Stimulated activated CD8-positive, alpha-beta memory T cell treated with anti-CD3 and anti-CD28 coated beads, Interleukin-7, amount 100 ng/mL, for 48 hours (primary cell): ENCODE data around the gene AQP7.
"Not testable (repeated sequence)": the region's sequence is repeated elsewhere in the genome, so short reads cannot be mapped to it uniquely, and the experiment has no call there.

Source experiments
- DNase-seq, 2 donors: peaks; one replicate each; pipeline ENCODE4 v3.0.0-alpha.2; 2020; ENCODE audit warnings: low read depth in 1 of 2; ENCODE audit errors: extremely low read depth in 1 of 2

AQP7 gene

DNA sequence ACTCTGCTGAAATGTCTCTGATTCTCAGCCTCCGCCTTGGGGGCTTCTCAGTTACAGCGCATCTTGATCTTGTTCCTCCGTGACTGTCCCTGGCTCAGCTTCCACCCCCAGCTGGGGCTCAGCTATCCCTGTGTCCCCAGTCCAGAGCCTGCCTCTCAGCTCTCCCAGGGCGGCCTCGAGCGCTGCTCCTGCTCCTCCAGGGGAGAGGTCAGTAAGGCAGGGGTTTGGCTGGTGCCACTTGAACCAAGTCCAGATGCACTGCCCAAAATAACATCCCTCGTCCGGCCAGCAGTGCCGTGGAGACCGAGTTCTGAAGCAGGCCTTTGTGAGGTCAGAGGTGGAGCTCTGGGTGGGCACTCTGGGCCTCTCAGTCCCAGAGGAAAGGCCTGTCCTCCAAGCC is at the start of gene AQP7:
Gene AQP7, minus strand, starts transcription at position 198 of the 400 bp plus-strand sequence. CDS start 1,306 bp downstream, outside the sequence.
- DNase-seq = not testable (repeated sequence)

DNA sequence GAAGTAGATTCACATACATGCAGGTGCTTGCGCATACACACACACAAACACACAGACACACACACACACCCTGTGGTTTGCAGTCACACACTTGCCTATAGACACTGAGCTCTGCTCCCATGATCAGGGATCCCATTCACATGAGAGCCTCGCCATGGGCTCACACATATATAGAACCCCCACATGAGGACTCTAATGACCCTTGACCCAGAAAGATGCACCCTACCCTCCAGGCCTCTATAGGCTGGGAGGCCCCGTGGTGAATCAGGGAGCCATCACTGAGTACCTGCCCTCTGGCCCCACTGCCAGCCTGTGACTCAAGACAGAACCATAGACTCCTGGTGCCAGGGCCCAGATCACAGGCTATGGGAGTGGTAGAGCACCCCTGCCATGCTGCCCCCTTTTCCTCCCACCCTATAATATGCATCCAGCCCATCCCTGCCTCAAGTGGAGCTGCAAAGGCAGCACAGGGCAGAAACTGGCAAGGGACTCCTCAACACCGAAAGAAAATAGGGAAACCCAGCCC is 48.3 kb upstream of the AQP7 start:
- DNase-seq = no peak

DNA sequence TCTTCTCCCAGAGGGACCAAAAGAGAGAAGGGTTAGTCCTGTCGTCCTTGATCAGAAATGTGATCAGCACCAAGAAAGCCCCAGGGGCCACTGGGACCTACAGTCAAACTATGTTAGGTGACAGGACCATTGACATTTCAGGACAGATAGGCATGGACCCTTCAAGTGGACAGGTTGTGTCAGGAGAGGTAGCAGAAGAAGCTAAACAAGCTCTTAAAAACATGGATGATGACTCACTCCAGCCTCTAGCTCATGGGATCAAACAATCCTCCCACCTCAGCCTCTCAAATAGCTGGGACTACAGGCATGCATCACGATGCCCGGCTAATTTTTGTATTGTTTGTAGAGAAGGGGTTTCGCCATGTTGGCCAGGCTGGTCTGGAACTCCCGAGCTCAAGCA is 47.3 kb upstream of the AQP7 start:
- DNase-seq = no peak

DNA sequence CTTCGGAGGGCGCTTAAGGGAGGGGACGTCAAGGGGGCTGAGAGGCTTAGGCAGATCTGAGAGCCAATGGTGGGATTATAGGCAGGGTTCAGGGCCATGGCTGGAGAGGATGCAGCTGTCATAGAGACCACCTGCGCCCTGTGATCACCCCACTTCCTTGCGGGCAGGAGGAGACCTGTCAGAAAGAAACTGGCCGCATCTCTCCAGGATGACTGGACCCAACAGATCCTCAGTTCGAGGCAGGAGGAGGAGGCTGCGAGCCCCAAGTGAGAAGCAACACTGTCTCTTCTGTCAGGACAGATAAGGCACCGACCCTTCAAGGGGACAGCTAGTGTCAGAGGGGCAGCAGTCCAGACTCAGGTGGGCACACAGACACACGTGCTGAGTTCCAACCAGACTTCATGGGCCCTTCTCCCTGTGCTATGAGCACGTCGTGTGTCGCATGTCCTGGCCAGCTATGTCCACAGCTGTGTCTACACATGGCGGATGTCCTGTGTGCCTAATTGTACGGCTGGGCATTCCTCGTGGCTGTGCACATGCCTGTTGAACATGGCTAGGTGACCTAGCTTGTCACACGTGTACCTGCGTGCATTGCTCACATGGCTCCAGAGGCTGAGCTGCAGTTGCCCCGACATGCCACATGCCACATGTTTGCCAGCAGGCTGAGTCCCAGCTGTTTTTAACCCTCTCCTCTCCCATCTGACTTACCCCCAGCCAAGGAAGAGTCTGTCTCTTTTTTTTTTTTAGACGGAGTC is 45.6 kb upstream of the AQP7 start:
- no peak for DNase-seq

DNA sequence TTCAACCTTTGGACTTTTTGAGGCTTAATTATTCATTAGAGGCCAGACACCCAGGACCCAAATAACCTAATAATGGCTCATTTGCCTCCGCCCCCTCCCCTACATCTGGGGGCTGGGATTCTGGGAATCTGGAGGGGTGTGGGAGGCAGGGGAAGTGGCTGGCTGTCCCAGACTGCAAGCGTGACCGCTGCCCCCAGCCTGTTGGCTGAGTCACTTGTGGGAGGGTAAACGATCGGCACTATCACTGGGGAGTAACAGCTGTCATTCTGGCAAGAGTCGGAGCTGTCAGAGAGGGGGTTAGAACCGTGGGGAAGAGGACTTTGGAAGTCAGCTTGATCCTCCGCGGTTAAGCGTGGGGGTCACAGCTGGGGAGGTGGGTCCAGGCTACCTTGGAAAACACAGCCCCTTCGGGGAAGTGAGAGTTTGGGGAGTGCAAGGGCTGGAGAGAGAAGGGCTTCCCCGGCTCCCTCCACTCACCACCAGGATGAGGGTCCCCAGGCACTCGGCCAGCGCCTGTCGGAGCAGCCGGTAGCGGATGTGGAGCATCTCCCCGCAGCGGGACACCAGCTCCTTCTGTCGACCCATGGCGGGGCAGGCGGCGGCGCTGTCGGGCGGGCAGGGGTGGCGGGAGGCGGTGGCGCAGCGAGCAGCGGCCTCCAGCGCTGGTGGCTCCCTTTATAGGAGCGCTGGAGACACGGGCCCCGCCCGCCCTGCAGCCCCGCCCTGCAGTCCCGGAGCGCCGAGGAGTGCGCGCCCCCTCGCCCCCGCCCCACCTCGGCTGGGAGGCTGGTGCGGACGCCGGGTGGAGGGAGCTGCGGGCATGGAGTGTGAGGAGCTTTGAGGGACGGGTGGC is 44.8 kb upstream of the AQP7 start, which contains the start of gene AQP3:
Gene AQP3, minus strand, starts transcription at position 648 of the 853 bp plus-strand sequence. Its CDS starts 63 bp downstream, at position 585.
- DNase-seq = peak in 1 of 2 donors; percentile 64

DNA sequence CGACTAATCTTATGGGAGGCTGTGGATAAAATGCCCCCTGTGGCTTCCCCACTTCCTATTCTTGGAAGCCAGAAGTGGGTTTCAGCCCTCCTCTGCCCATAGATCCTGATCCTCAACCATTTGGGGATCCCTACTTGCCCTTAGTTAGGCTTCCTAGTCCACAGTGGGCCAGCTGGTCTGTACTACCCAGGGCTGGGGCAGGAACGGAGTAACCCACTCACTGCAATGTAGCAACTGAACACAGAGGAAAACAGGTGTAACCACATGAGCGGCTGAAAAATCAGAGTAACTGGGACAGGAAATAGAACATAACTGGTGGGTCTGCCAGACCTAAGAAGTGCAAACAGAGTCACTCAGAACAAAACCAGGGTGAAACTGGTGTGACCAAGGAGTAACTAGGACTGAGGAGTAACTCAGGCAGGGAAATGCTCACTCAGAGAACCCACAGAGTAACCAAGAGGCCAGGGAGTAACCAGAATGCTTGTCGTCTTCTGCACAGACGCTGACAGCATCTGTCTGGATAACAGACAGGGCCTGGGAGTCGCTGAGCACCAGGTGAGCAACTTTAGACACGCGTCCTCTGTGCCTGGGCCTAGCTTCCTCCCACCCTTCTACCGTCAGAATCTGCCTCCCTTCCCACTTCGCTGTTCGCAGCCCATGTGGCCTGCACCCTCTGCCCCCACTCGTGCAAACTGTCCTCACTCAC is 44.0 kb upstream of the AQP7 start:
- DNase-seq = peak; percentile 27 to 74

DNA sequence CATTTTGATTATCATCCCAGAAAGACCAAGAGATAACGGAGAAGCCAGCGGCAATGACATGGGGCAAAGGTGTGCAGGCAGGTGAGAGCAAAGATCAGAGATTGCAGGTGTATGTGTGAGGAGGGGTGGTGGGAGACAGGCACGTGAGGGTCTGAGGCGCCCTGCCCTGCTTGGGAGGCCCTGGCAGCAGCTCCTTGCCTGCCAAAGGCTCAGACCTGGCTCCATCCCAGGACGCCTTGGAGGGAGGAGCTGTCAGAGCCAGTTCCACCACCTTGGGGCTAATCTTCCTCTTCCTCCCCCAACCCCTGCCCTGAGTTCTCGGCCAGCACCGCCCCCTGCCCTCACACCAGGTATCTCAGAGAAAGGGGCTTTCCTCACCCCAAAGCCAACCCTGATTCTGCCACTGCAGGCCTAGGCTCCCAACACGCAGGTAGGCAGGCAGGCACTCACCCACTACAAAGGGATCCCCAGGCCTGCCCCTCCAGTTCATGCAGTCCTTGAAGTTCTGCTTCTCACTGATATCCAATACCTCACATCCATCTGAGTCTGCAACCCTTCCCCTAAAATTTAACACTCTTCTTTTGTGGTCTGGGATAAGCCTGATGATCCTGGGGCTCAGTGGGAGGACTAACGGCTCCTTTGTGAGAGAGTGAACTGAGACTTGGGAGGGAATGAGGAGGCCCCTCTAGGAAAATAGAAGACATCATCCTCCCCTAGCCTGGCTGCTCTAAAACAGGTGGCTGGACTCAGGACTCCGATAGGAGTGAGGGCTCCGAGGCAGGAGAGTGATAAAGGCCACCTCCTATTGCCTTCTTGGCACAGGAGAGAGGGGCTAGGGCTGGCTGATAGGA is 43.2 kb upstream of the AQP7 start:
- no peak for DNase-seq

DNA sequence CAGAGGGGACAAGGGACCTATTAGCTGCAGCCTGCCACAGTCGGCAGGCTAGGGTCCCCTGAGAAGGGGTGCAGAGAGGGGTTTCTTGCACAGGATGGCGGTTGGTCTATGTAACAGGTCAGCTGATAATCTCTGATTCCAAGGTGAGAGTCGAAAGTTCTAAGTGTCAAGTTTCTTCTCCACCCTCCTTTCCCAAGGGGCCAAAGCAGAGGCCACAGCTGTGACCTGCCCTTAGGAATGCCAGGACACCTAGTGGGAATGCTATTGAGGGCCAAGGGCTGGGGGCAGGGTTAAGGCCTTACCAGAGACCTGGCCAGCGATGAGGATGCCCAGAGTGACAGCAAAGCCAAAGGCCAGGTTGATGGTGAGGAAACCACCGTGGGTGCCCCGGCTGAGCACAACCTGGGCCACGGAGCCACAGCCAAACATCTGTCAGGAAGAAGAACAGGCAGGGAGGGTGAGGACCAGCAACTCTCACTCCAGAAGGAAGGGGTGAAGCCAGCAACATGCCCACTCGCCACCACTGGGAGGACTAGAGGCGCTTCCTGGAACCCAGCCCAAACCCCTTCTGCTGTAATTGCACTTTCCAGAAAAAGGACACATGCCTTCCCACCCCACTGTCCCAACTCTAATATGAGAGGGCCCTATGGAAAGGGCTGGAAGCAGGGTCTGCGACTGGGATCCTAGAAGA is 41.2 kb upstream of the AQP7 start:
- no peak for DNase-seq

DNA sequence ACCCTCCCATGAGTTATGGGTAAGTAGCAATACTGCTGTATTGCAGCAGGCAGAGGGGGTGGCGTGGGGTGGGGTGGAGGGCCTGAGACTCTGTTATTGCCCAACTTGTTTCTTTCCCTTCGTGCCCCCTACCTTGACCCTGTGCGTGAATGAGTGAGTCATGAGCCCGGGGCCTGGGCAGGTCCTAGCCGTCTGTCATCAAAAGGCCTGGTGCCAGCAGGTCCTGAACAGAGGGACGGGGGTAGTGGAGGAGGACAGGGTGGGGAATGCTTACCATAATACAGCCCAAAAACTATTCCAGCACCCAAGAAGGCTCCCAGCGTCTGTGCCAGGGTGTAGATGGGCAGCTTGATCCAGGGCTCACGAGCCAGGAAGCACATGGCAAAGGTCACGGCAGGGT is 40.7 kb upstream of the AQP7 start:
- no peak for DNase-seq

DNA sequence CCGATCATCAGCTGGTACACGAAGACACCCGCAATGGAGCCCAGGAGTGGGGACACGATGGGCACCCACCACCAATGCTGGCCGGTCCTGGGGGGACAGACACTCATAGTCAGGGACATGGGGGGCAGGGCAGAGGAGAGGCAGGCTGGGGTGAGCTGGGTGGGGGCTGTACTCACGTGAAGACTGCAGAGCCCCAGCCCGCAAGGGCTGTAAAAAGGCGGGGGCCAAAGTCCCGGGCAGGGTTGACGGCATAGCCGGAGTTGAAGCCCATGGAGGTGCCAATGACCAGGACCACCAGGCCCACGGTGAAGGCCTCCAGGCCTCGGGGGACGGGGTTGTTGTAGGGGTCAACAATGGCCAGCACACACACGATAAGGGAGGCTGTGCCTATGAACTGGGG is 39.8 kb upstream of the AQP7 start:
- DNase-seq = no peak

DNA sequence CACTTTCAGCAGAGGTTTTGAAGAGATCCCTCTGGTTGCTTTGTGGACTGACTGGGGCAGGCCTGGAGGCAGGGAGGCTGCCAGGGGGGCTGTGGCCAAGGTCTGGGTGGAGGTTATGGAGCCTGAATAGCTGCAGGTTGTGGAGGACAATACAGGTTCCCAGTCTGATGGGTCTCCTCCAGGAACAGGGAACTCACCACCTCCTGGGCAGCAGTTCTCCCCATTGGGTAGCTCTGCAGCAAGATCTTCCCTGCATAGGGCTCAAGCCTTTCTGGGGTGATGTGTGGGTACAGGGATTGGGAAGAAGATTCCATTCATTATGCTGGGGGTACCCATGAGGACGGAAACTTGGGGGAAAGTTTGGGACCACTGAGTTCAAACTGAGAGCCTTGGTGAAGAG is 38.2 kb upstream of the AQP7 start:
- no peak for DNase-seq

DNA sequence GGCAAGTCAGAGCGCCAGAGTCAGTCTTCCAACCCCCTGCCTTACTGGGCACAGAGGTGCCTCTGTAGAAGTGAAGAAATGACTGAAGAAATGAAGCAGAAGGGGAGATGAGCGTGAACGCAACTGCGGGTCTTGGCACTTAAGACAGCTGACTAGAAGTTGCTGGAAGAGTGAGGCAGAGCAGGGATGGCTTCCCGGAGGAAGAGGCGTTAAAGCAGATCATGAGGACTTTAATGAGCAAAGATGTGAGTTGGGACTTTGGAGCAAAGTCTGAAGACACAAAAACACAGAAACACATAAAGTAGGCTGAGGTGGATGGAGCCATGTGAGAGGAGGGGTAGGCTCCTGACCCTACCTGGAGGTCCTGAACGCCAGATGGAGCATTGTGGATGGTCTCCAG is 37.8 kb upstream of the AQP7 start:
- no peak for DNase-seq

DNA sequence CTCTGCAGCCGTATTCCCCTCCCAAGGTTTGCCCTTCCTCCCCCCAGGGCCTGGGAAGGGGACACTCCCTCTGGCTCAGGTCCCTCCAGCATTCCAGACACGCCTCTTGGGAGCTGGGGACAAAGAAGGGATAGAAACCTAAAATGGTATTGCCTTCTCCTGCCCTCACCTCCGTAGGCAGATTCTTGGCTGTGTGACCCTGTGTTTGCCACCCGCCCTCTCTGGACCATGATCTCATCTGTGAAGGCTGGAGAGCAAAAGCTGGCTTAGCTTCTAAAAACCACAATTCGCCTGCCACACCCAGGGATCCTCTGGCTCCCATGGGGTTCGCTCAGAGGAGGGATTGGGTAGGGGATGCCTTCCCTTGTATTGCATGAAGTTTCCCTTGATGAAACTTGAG is 37.4 kb upstream of the AQP7 start:
- no peak for DNase-seq

DNA sequence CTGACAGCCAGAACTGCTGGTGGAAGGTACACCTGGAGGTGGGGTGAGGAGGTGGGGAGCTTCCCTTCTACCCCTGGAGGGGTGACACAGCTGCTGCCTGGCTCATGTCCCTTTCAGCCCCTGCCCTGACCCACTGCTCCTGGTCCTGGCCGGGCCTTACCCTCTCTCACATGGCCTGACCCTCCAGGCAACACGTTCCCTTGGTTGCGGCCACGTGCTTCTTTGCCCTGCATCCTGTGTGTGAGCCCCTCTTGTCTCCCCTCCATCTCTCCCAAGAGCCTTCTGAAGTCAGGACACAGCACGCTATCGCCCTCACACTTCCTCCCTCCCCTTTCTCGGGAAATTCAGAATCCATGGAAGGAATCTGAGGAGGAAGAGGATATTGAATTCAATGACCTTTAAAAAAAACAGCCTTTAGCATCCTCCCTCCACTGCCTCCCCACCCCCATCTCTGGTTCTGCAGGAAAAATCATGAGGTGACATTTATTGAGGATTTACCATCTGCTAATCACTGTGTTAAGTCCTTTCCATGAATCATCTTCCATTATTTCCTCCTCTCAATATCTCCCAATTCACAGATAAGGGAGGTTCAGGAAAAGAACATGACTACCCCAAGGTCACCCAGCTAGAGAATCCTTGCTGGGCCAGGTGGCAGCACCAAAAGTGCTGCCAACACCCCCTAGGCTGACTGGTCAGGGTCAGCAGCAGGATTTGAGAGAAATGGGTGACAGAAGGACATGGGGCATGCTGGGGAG is 36.7 kb upstream of the AQP7 start:
- no peak for DNase-seq

DNA sequence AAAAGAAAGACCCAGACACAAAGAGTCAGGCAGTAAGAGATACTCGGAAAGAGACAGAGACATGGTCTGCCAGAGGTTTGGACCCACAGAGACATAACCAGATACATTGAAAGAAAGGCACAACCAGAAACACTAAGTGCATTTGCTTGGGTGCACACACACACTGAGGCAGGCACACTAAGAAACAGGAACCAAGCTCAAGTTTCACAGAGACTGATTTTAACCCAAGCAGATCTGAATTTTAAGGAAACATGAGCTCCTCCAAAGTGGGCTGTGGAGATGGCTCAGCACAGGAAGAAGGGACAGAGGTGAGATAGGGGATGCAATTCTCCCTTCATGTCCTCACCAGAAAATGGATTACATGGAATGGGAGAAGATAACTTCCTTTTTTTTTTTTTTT is 35.5 kb upstream of the AQP7 start:
- DNase-seq = no peak

DNA sequence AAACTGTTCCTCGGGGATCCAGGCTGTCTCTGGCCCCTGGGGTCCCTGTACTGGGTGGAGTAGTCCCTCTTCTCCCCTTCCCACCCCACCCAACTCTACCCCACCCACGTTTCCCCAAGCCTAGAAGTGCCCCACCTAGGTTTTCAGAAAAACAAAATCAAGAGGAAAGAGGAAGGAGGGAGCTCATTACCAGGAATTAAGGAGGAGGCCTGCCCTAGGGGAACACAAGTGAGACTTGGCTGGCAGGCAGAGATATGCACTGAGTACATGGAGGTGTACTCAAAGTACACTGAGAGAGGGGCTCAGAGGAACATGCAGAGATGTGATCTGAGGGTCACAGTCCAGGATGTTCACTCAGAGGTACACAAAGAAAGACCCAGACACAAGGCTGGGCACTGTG is 34.8 kb upstream of the AQP7 start:
- DNase-seq = no peak

DNA sequence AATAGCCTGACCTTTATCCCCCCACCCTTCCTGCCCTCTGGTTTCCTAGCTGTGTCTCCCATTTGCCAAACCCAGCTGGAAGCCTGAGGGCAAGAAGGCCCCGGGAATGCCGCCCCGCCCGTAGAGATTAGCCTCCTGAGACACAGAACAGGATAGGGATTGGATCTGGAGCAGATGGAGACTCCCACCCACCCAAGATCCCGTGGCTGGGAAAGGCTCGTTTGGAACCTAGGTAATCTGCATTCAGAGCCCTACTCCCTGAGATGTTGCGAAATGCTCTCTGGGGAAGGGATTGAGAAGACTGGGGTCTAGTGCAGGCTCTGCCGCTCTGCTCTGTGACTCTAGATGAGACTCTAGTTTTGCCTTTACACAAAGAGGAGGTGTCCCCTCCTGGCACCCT is 34.1 kb upstream of the AQP7 start:
- no peak for DNase-seq

DNA sequence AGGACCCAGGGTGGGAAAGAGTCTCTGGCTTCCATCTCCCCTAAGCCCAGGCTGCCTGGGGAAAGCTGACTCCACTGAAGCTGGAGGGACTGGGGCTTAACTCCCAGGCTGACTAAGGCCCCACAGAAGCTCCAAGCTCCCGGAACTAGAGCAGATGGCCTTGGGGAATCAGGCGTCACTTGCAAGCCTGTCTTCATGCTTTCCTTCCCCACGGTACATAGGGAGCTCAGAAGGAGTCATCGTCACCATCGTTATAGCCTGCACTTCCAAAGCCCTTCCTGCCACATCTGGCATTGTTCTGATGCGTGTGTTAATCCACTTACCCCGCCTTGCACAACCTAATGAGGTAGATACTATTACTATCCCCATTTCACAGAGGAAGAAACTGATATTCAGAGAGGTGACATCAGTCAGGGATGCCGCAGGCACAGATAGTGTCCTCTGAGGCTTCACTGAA is 33.5 kb upstream of the AQP7 start:
- DNase-seq = no peak
